ENCODE measurements around the gene DAB2IP. TPM values are rescaled to one million over a fixed set of nuclear protein-coding genes. Genes with fewer than 3 reads are reported as not detected.

Gene DAB2IP
- total RNA-seq, 2 experiments from 2014 or later = 0.06 TPM; not detected in 1

GRCh38 chr9:121732886-121733285 is 81.5 kb downstream of the DAB2IP start:
- Mint-ChIP-seq H3K9me3 (no peaks in the 10 kb centered on the region), H3K4me1 (ENCODE audit: low read depth) (peaks cover 10% of the 10 kb centered on the region), H3K36me3 (ENCODE audit: low read depth) (no peaks in the 10 kb centered on the region), H3K27me3 (peaks cover 29% of the 10 kb centered on the region), H3K4me3 (no peak overlapping the region), H3K27ac (no peak overlapping the region)
- Histone ChIP-seq H3K27ac (ENCODE audit: low read depth in 1 of 2, low read length in 2 of 2) (no peak overlapping the region), H3K4me1 (ENCODE audit: insufficient read depth, low read length) (no peaks in the 10 kb centered on the region), H3K27me3 (ENCODE audit: control insufficient read depth in 1 of 2, insufficient read depth in 2 of 2, low read length in 2 of 2) (peaks cover 11 to 20% of the 10 kb centered on the region in 2 experiments), H3K9me3 (ENCODE audit: control insufficient read depth in 1 of 2, insufficient read depth in 1 of 2, low read length in 2 of 2) (peaks cover 0 to 5% of the 10 kb centered on the region in 2 experiments), H3K36me3 (ENCODE audit: insufficient read depth, low read length) (no peaks in the 10 kb centered on the region), H3K4me3 (ENCODE audit: low read length) (no peak overlapping the region)
- POLR2A ChIA-PET = no interaction called here
- intact Hi-C loops (cut with DNase I, micrococcal nuclease) = no loop called here
- TF ChIP-seq, protein P1, sequence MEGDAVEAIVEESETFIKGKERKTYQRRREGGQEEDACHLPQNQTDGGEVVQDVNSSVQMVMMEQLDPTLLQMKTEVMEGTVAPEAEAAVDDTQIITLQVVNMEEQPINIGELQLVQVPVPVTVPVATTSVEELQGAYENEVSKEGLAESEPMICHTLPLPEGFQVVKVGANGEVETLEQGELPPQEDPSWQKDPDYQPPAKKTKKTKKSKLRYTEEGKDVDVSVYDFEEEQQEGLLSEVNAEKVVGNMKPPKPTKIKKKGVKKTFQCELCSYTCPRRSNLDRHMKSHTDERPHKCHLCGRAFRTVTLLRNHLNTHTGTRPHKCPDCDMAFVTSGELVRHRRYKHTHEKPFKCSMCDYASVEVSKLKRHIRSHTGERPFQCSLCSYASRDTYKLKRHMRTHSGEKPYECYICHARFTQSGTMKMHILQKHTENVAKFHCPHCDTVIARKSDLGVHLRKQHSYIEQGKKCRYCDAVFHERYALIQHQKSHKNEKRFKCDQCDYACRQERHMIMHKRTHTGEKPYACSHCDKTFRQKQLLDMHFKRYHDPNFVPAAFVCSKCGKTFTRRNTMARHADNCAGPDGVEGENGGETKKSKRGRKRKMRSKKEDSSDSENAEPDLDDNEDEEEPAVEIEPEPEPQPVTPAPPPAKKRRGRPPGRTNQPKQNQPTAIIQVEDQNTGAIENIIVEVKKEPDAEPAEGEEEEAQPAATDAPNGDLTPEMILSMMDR (IDR thresholded peaks at IDR 0.05) = no peak
- CTCF ChIA-PET = no interaction called here
- peak in 1 of 14 experiments; percentile 43 for DNase-seq
- no peak for ATAC-seq (ENCODE audit: poor library complexity)

- peaks cover 11 to 20% of the 10 kb centered on the region in 2 experiments for H3K27me3 ChIP-seq (ENCODE audit: control insufficient read depth in 1 of 2, insufficient read depth in 2 of 2, low read length in 2 of 2)
- POLR2A ChIA-PET = no interaction called here
- intact Hi-C loops (cut with DNase I, micrococcal nuclease) = no loop called here
- Mint-ChIP-seq H3K4me3 (no peak overlapping the region), H3K9me3 (no peaks in the 10 kb centered on the region), H3K27me3 (peaks cover 29% of the 10 kb centered on the region), H3K4me1 (ENCODE audit: low read depth) (peaks cover 10% of the 10 kb centered on the region), H3K36me3 (ENCODE audit: low read depth) (no peaks in the 10 kb centered on the region), H3K27ac (no peak overlapping the region)
- no peaks in the 10 kb centered on the region for H3K4me1 ChIP-seq (ENCODE audit: insufficient read depth, low read length)
- no peaks in the 10 kb centered on the region for H3K36me3 ChIP-seq (ENCODE audit: insufficient read depth, low read length)
- no peak overlapping the region for H3K4me3 ChIP-seq (ENCODE audit: low read length)
- CTCF ChIA-PET = no interaction called here
- no peak overlapping the region for H3K27ac ChIP-seq (ENCODE audit: low read depth in 1 of 2, low read length in 2 of 2)
- H3K9me3 ChIP-seq (ENCODE audit: control insufficient read depth in 1 of 2, insufficient read depth in 1 of 2, low read length in 2 of 2) = peaks cover 0 to 5% of the 10 kb centered on the region in 2 experiments
- DNase-seq (no peak), ATAC-seq (ENCODE audit: poor library complexity) (no peak)
- TF ChIP-seq, protein P1 (IDR thresholded peaks at IDR 0.05) = no peak
These were observed 83.0 kb downstream of the DAB2IP start for GRCh38 chr9:121734465-121734864.

DNA sequence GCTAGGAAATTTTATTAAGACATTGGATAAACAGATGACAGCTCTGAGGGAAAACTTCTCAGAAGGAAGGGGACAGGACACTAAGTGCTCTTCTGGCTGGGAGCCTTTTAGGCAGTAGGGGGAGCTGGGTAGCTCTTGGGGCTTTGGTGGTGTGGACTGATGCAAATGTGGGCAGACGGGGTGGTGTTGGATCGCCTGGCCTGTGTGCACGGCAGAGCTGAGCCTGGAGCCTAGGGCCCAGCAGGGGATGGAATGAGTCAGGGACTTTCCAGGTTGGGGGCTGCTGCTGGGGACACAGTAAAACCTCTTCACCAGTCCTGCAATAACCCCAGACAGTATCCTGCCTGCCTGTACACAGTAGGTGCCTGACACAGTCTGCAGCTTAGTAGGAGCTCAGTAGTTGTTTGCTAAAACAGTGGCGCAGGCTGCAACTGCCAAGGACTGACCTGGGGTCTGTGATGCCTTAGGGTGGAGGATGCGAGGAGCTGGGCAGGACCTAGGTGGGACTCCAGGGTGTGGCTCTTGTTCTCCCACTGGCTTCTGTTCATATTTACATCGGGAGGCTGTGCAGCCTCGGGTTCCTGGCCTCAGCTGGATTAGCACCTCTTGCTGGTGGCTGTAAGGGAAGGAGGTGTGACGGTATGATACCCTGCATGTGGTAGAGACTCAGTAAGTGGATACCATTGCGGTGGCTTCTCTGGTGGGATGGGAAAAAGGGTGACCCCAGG is 83.8 kb downstream of the DAB2IP start:
- Histone ChIP-seq H3K27ac (ENCODE audit: low read depth in 1 of 2, low read length in 2 of 2) (no peak overlapping the region), H3K27me3 (ENCODE audit: control insufficient read depth in 1 of 2, insufficient read depth in 2 of 2, low read length in 2 of 2) (peaks cover 11 to 20% of the 10 kb centered on the region in 2 experiments), H3K4me1 (ENCODE audit: insufficient read depth, low read length) (no peaks in the 10 kb centered on the region), H3K36me3 (ENCODE audit: insufficient read depth, low read length) (no peaks in the 10 kb centered on the region), H3K9me3 (ENCODE audit: control insufficient read depth in 1 of 2, insufficient read depth in 1 of 2, low read length in 2 of 2) (peaks cover 0 to 5% of the 10 kb centered on the region in 2 experiments), H3K4me3 (ENCODE audit: low read length) (no peak overlapping the region)
- DNase-seq (no peak), ATAC-seq (ENCODE audit: poor library complexity) (no peak)
- H3K4me3 Mint-ChIP-seq = no peak overlapping the region
- H3K27ac Mint-ChIP-seq = no peak overlapping the region
- intact Hi-C loops (cut with DNase I, micrococcal nuclease) = no loop called here
- no peaks in the 10 kb centered on the region for H3K9me3 Mint-ChIP-seq
- peaks cover 29% of the 10 kb centered on the region for H3K27me3 Mint-ChIP-seq
- TF ChIP-seq, protein P1 (IDR thresholded peaks at IDR 0.05) = no peak
- H3K36me3 Mint-ChIP-seq (ENCODE audit: low read depth) = no peaks in the 10 kb centered on the region
- H3K4me1 Mint-ChIP-seq (ENCODE audit: low read depth) = peaks cover 10% of the 10 kb centered on the region
- ChIA-PET POLR2A (no interaction called here), CTCF (no interaction called here)

Measured in CD4-positive, alpha-beta T cell (primary cell).